B cell (primary cell): ENCODE results near the gene ST8SIA1. TPM values are rescaled to one million over a fixed set of nuclear protein-coding genes. Genes with fewer than 3 reads are reported as not detected.

ENCODE experiments used
- ATAC-seq: fragments of 200-7000 bp; cut with Tn5 transposase; one replicate; pipeline ENCODE4 v1.10.0; 2021; ENCODE audit warnings: low read depth, mild to moderate bottlenecking, moderate number of reproducible peaks, moderate library complexity
- CTCF ChIA-PET: fragments of 350-600 bp; sonication (Branson Sonifier 250); formaldehyde crosslinking; loops from one replicate; lab custom pipeline; 2021; ENCODE audit warnings: antibody characterized with exemption, inconsistent platforms; lab: Charles Lee
- POLR2A ChIA-PET: fragments of 350-600 bp; sonication (Branson Sonifier 250); formaldehyde crosslinking; loops from one replicate; lab custom pipeline; 2021; ENCODE audit warnings: antibody characterized with exemption; lab: Charles Lee
- DNase-seq: peaks from one replicate; pipeline ENCODE4 v3.0.0; 2013
- H2AFZ ChIP-seq: 2 replicates; pipeline ENCODE4 v1.6.1; 2012; ENCODE audit warnings: mild to moderate bottlenecking, low read depth, low read length; ENCODE audit not compliant: insufficient read depth, poor library complexity, severe bottlenecking
- H3K27ac ChIP-seq, 2 donors: 1 replicate in 1 of 2; 2 replicates in 1 of 2; pipeline ENCODE4 v1.5.1; 2012 to 2013; ENCODE audit warnings: low read length in 2 of 2, mild to moderate bottlenecking in 2 of 2, moderate library complexity in 1 of 2
- H3K27me3 ChIP-seq, 4 experiments: fragments of 200-600 bp in 1 of 4; sonication (generic) in 1 of 4; replicated peaks in 1 of 4; 1 replicate in 2 of 4; 2 replicates in 2 of 4; pipeline versions ENCODE4 v1.6.1 to v1.7.0; 2013 to 2016; ENCODE audit warnings: low read length in 3 of 4, mild to moderate bottlenecking in 2 of 4, mixed read lengths in 1 of 4, moderate library complexity in 1 of 4; ENCODE audit not compliant: insufficient read depth in 4 of 4, control insufficient read depth in 3 of 4; ENCODE audit errors: control extremely low read depth in 1 of 4
- H3K36me3 ChIP-seq, 2 experiments: replicated peaks in 1 of 2; 1 replicate in 1 of 2; 2 replicates in 1 of 2; pipeline versions ENCODE4 v1.6.1 to v1.7.1; 2013; ENCODE audit warnings: low read length in 1 of 2; ENCODE audit not compliant: insufficient read depth in 2 of 2, control insufficient read depth in 1 of 2; ENCODE audit errors: control extremely low read depth in 1 of 2, extremely low read depth in 1 of 2
- H3K4me1 ChIP-seq, 2 donors: fragments of 200-600 bp in 1 of 2; sonication (generic) in 1 of 2; 1 replicate in 1 of 2; 2 replicates in 1 of 2; pipeline versions ENCODE4 v1.5.1 to v1.6.1; 2013 to 2017; ENCODE audit warnings: low read length in 2 of 2; ENCODE audit not compliant: control insufficient read depth in 2 of 2, insufficient read depth in 2 of 2
- H3K4me2 ChIP-seq: replicated peaks from 2 replicates; pipeline ENCODE3; 2012; ENCODE audit warnings: mild to moderate bottlenecking, low read depth, low read length; ENCODE audit not compliant: poor library complexity, severe bottlenecking
- H3K4me3 ChIP-seq, 5 experiments: fragments of 200-600 bp in 1 of 5; sonication (generic) in 1 of 5; 1 replicate in 3 of 5; 2 replicates in 2 of 5; pipeline versions ENCODE4 v1.5.1 to v1.7.0; 2011 to 2016; ENCODE audit warnings: low read length in 4 of 5, mild to moderate bottlenecking in 4 of 5, low read depth in 2 of 5, control low read depth in 1 of 5, moderate library complexity in 1 of 5; ENCODE audit not compliant: insufficient read depth in 1 of 5; ENCODE audit errors: control extremely low read depth in 1 of 5, extremely low read depth in 1 of 5
- H3K79me2 ChIP-seq: fragments of 200-600 bp; sonication (generic); one replicate; pipeline ENCODE4 v1.6.0; 2016; ENCODE audit warnings: low read length; ENCODE audit not compliant: control insufficient read depth, insufficient read depth
- H3K9ac ChIP-seq: fragments of 200-600 bp; sonication (generic); 2 replicates; pipeline ENCODE4 v1.6.1; 2017; ENCODE audit warnings: mild to moderate bottlenecking, low read length, moderate library complexity
- H3K9me3 ChIP-seq, 3 donors: one replicate each; pipeline versions ENCODE4 v1.6.1 to v1.7.1; 2013; ENCODE audit warnings: low read length in 2 of 3; ENCODE audit not compliant: control insufficient read depth in 2 of 3, insufficient read depth in 1 of 3; ENCODE audit errors: control extremely low read depth in 1 of 3
- H4K20me1 ChIP-seq: 2 replicates; pipeline ENCODE4 v1.6.0; 2012; ENCODE audit warnings: mild to moderate bottlenecking, low read length; ENCODE audit not compliant: insufficient read depth, control insufficient read depth, poor library complexity, severe bottlenecking
- H3K27ac Mint-ChIP-seq: one replicate; pipeline ENCODE4 v1.8.0; 2021; ENCODE audit warnings: mixed read lengths
- H3K27me3 Mint-ChIP-seq: one replicate; pipeline ENCODE4 v1.8.0; 2021; ENCODE audit warnings: mixed read lengths
- H3K4me1 Mint-ChIP-seq: one replicate; pipeline ENCODE4 v1.8.0; 2021; ENCODE audit warnings: mixed read lengths
- H3K4me3 Mint-ChIP-seq: one replicate; pipeline ENCODE4 v1.8.0; 2021; ENCODE audit warnings: mixed read lengths
- H3K9me3 Mint-ChIP-seq: one replicate; pipeline ENCODE4 v1.8.0; 2022; ENCODE audit warnings: mixed read lengths; ENCODE audit not compliant: insufficient read depth
- CTCF ChIP-seq: fragments of 200-600 bp; IDR thresholded peaks from one replicate; pipeline ENCODE4 v1.8.0; 2022; ENCODE audit warnings: antibody characterized with exemption, mild to moderate bottlenecking
- EZH2 ChIP-seq: IDR thresholded peaks from 2 replicates; pipeline ENCODE4 v1.6.1; 2012; ENCODE audit warnings: borderline replicate concordance, low read depth, mild to moderate bottlenecking, moderate library complexity, low read length; ENCODE audit not compliant: insufficient read depth, poor library complexity, severe bottlenecking
- WGBS: methylation state at CpG from one replicate; pipeline ENCODE4 v1.1.5; 2013; ENCODE audit warnings: missing lambda C conversion rate; ENCODE audit not compliant: insufficient coverage; 5-methylcytosine and 5-hydroxymethylcytosine counted together
- intact Hi-C: fragments of 100-400 bp; cut with micrococcal nuclease; formaldehyde crosslinking; loops from one replicate; pipeline ENCODE4 v1.10.0; 2022
- polyA plus RNA-seq: library from polyadenylated mRNA; depleted of rRNA; stranded (reverse); fragments of >200 nt; gene quantifications from 2 replicates; pipeline ENCODE4 v1.2.3, GENCODE V29; 2012
- total RNA-seq, 2 donors: library from RNA; stranded (reverse); fragments of 120-200 nt in 1 of 2; gene quantifications; 1 replicate in 1 of 2; 2 replicates in 1 of 2; pipeline versions ENCODE4 v1.2.3 to v1.2.4, GENCODE V29; 2013 to 2022

Gene ST8SIA1
- total and polyA plus RNA-seq, 2 donors (not counting 1 experiment from before 2014, with no cell fraction given) = 0.02 to 0.04 TPM

- no peak overlapping the region for H3K4me2 ChIP-seq
- WGBS = no CpG with 5 or more reads among the region's 1 CpG
- no peak overlapping the region for H3K4me3 Mint-ChIP-seq
- no peaks in the 10 kb centered on the region for H3K9me3 ChIP-seq
- DNase-seq = no peak
- no peaks in the 10 kb centered on the region for H3K36me3 ChIP-seq
- ChIA-PET POLR2A (no interaction called here), CTCF (no interaction called here)
- no peak overlapping the region for H2AFZ ChIP-seq
- ATAC-seq = no peak
- no peak overlapping the region for H3K4me3 ChIP-seq
- no peaks in the 10 kb centered on the region for H4K20me1 ChIP-seq
- H3K9ac ChIP-seq = no peak overlapping the region
- H3K4me1 Mint-ChIP-seq = no peaks in the 10 kb centered on the region
- no peaks in the 10 kb centered on the region for H3K4me1 ChIP-seq
- no peak overlapping the region for H3K27ac Mint-ChIP-seq
- H3K27me3 Mint-ChIP-seq = peaks cover 21% of the 10 kb centered on the region
- intact Hi-C loops = no loop called here
- TF ChIP-seq EZH2 (no peak), CTCF (no peak)
- peaks cover 0 to 4% (median 0%) of the 10 kb centered on the region in 4 experiments for H3K27me3 ChIP-seq
- H3K27ac ChIP-seq = no peak overlapping the region
- no peaks in the 10 kb centered on the region for H3K9me3 Mint-ChIP-seq
- H3K79me2 ChIP-seq = no peaks in the 10 kb centered on the region
Observed at GRCh38 chr12:22356231-22356630, 21.7 kb upstream of the ST8SIA1 start.

- DNase-seq = no peak
- H3K4me3 ChIP-seq = no peak overlapping the region
- intact Hi-C loops = no loop called here
- WGBS = 83% methylated on average over 1 of the region's 5 CpGs
- H3K4me3 Mint-ChIP-seq = no peak overlapping the region
- ATAC-seq = no peak
- H3K27ac ChIP-seq = no peak overlapping the region
- no peaks in the 10 kb centered on the region for H3K9me3 Mint-ChIP-seq
- no peaks in the 10 kb centered on the region for H3K36me3 ChIP-seq
- peaks cover 0 to 4% (median 0%) of the 10 kb centered on the region in 4 experiments for H3K27me3 ChIP-seq
- TF ChIP-seq EZH2 (no peak), CTCF (no peak)
- H3K9me3 ChIP-seq = no peaks in the 10 kb centered on the region
- no peak overlapping the region for H3K4me2 ChIP-seq
- H3K27me3 Mint-ChIP-seq = peaks cover 11% of the 10 kb centered on the region
- H3K4me1 ChIP-seq = no peaks in the 10 kb centered on the region
- no peak overlapping the region for H3K27ac Mint-ChIP-seq
- POLR2A ChIA-PET = no interaction called here
- no peaks in the 10 kb centered on the region for H3K79me2 ChIP-seq
- no peaks in the 10 kb centered on the region for H3K4me1 Mint-ChIP-seq
- H2AFZ ChIP-seq = no peak overlapping the region
- no peaks in the 10 kb centered on the region for H4K20me1 ChIP-seq
- CTCF ChIA-PET = no interaction called here
- no peak overlapping the region for H3K9ac ChIP-seq
Observed at GRCh38 chr12:22355011-22355580, 20.6 kb upstream of the ST8SIA1 start.
